A673 (cell line): ENCODE results near the gene ABCB7. TPM values are rescaled to one million over a fixed set of nuclear protein-coding genes. Genes with fewer than 3 reads are reported as not detected.

Source experiments
- BruUV-seq: library from RNA; stranded (reverse); fragments of 400-500 nt; replicated peaks from 2 replicates; lab custom pipeline; 2021; lab: Mats Ljungman, UMichigan
- CTCF ChIA-PET: fragments of 300-600 bp; sonication (Branson Sonifier 250); formaldehyde crosslinking; loops from one replicate; lab custom pipeline; 2022; ENCODE audit warnings: antibody characterized with exemption; lab: Charles Lee
- POLR2A ChIA-PET: fragments of 300-600 bp; sonication (Branson Sonifier 250); formaldehyde crosslinking; loops from one replicate; lab custom pipeline; 2022; ENCODE audit warnings: antibody characterized with exemption; ENCODE audit not compliant: low non-redundant PET; lab: Charles Lee
- DNase-seq: peaks from one replicate; pipeline ENCODE4 v3.0.0-alpha.2; 2015; ENCODE audit warnings: low spot score
- H3K27ac ChIP-seq: fragments of 200-600 bp; sonication (generic); 2 replicates; pipeline ENCODE4 v1.5.1; 2016; ENCODE audit warnings: mixed run types, low read depth, mild to moderate bottlenecking, mixed read lengths, antibody characterized with exemption, low read length; ENCODE audit not compliant: poor library complexity, severe bottlenecking
- H3K27me3 ChIP-seq: fragments of 200-600 bp; sonication (generic); replicated peaks from 2 replicates; pipeline ENCODE4 v1.6.1; 2017; ENCODE audit warnings: mixed run types, low read depth, mild to moderate bottlenecking, mixed read lengths, antibody characterized with exemption, low read length; ENCODE audit not compliant: insufficient read depth, poor library complexity
- H3K36me3 ChIP-seq: fragments of 200-600 bp; sonication (generic); 2 replicates; pipeline ENCODE4 v1.6.1; 2016; ENCODE audit warnings: mixed run types, mild to moderate bottlenecking, mixed read lengths, antibody characterized with exemption, low read length; ENCODE audit not compliant: insufficient read depth, poor library complexity, severe bottlenecking
- H3K4me1 ChIP-seq: fragments of 200-600 bp; sonication (generic); 2 replicates; pipeline ENCODE4 v1.6.1; 2017; ENCODE audit warnings: mixed run types, mild to moderate bottlenecking, mixed read lengths, antibody characterized with exemption, low read length; ENCODE audit not compliant: insufficient read depth, poor library complexity, severe bottlenecking
- H3K4me3 ChIP-seq: fragments of 200-600 bp; sonication (generic); 2 replicates; pipeline ENCODE4 v1.5.1; 2016; ENCODE audit warnings: low read depth, mixed run types, mild to moderate bottlenecking, mixed read lengths, low read length; ENCODE audit not compliant: poor library complexity, severe bottlenecking
- H3K9me3 ChIP-seq: fragments of 200-600 bp; sonication (generic); 2 replicates; pipeline ENCODE4 v1.6.1; 2016; ENCODE audit warnings: mixed run types, low read depth, mild to moderate bottlenecking, mixed read lengths, antibody characterized with exemption, low read length; ENCODE audit not compliant: poor library complexity, severe bottlenecking
- CTCF ChIP-seq: fragments of 300-800, 200-600 bp; sonication (generic); conservative IDR thresholded peaks from 2 replicates; pipeline ENCODE4 v1.5.1; 2017; ENCODE audit warnings: low read depth, mild to moderate bottlenecking, antibody characterized with exemption, low read length, moderate library complexity, mixed read lengths
- EZH2 ChIP-seq: fragments of 200-600 bp; sonication (generic); IDR thresholded peaks from 2 replicates; pipeline ENCODE4 v1.6.1; 2017; ENCODE audit warnings: borderline replicate concordance, low read depth, mild to moderate bottlenecking, mixed read lengths, antibody characterized with exemption, low read length; ENCODE audit not compliant: poor library complexity, severe bottlenecking
- intact Hi-C: fragments of 100-400 bp; cut with micrococcal nuclease; formaldehyde crosslinking; loops from one replicate; pipeline ENCODE4 v1.10.0; 2022; ENCODE audit not compliant: unreplicated experiment
- total RNA-seq: library from RNA; stranded (reverse); gene quantifications from 2 replicates; pipeline ENCODE4 v1.2.3, GENCODE V29; 2021

ABCB7 gene
- total RNA-seq, 1 experiment from 2014 or later = 28.8 TPM

- H3K27ac ChIP-seq = no peak overlapping the region
- H3K4me3 ChIP-seq = no peak overlapping the region
- no peaks in the 10 kb centered on the region for H3K27me3 ChIP-seq
- CTCF ChIA-PET = no interaction called here
- intact Hi-C loops = no loop called here
- H3K4me1 ChIP-seq = no peaks in the 10 kb centered on the region
- DNase-seq = no peak
- POLR2A ChIA-PET = no interaction called here
- no peaks in the 10 kb centered on the region for H3K9me3 ChIP-seq
- no peak for TF ChIP-seq EZH2
- H3K36me3 ChIP-seq = no peaks in the 10 kb centered on the region
- no TSS peak for BruUV-seq
These were observed 2.0 kb upstream of the ABCB7 start for GRCh38 chrX:75158054-75158453.

- Histone ChIP-seq H3K4me1 (no peaks in the 10 kb centered on the region), H3K27me3 (no peaks in the 10 kb centered on the region), H3K36me3 (no peaks in the 10 kb centered on the region), H3K27ac (peak overlapping the region; percentile 90), H3K9me3 (no peaks in the 10 kb centered on the region), H3K4me3 (peak overlapping the region; percentile 87)
- BruUV-seq = TSS peak; percentile 86
- DNase-seq = peak; percentile 15
- no peak for TF ChIP-seq CTCF
- TF ChIP-seq EZH2 = no peak
- intact Hi-C loops = no loop called here
- ChIA-PET CTCF (interaction anchor here (0.6 kb wide), 1 partner anchor 535 kb away, joined by 3 read pairs; no protein-coding TSS in a partner anchor), POLR2A (no interaction called here)
These were observed 455 bp upstream of the ABCB7 start for GRCh38 chrX:75156531-75156945.

- H3K4me3 ChIP-seq = peak overlapping the region; percentile 87
- peak; percentile 4 for DNase-seq
- POLR2A ChIA-PET = no interaction called here
- peak overlapping the region; percentile 90 for H3K27ac ChIP-seq
- no TSS peak for BruUV-seq
- H3K27me3 ChIP-seq = no peaks in the 10 kb centered on the region
- no peaks in the 10 kb centered on the region for H3K9me3 ChIP-seq
- no peaks in the 10 kb centered on the region for H3K36me3 ChIP-seq
- intact Hi-C loops = no loop called here
- TF ChIP-seq EZH2 = no peak
- no peak for TF ChIP-seq CTCF
- CTCF ChIA-PET = no interaction called here
- H3K4me1 ChIP-seq = no peaks in the 10 kb centered on the region
These were observed 646 bp downstream of the ABCB7 start for GRCh38 chrX:75155447-75155826.

- no peaks in the 10 kb centered on the region for H3K4me1 ChIP-seq
- no peaks in the 10 kb centered on the region for H3K9me3 ChIP-seq
- DNase-seq = no peak
- H3K27me3 ChIP-seq = no peaks in the 10 kb centered on the region
- peak overlapping the region; percentile 87 for H3K4me3 ChIP-seq
- intact Hi-C loops = no loop called here
- TSS peak; percentile 52 for BruUV-seq
- TF ChIP-seq EZH2 = no peak
- TF ChIP-seq CTCF = no peak
- H3K36me3 ChIP-seq = no peaks in the 10 kb centered on the region
- CTCF ChIA-PET = no interaction called here
- no peak overlapping the region for H3K27ac ChIP-seq
- POLR2A ChIA-PET = no interaction called here
These were observed 1.2 kb downstream of the ABCB7 start for GRCh38 chrX:75154871-75155270.
